OCI-LY7 (cell line): Measurements from ENCODE around the gene ZNF304. TPM values are rescaled to one million over a fixed set of nuclear protein-coding genes. Genes with fewer than 3 reads are reported as not detected.

Experiments used
- BruUV-seq: library from RNA; stranded (reverse); fragments of 400-500 nt; replicated peaks from 2 replicates; lab custom pipeline; 2021; lab: Mats Ljungman, UMichigan
- CTCF ChIA-PET: fragments of 300-600 bp; sonication (Branson Sonifier 250); formaldehyde crosslinking; loops from one replicate; lab custom pipeline; 2022; ENCODE audit warnings: antibody characterized with exemption; ENCODE audit not compliant: unreplicated experiment; lab: Charles Lee
- POLR2A ChIA-PET: fragments of 300-600 bp; sonication (Branson Sonifier 250); formaldehyde crosslinking; loops from one replicate; lab custom pipeline; 2022; ENCODE audit warnings: antibody characterized with exemption; lab: Charles Lee
- DNase-seq: peaks from one replicate; pipeline ENCODE4 v3.0.0-alpha.2; 2015; ENCODE audit warnings: low spot score
- H2AFZ ChIP-seq: fragments of 200-600 bp; sonication (generic), shearing (Covaris generic); 2 replicates; pipeline ENCODE4 v1.6.1; 2014; ENCODE audit warnings: mild to moderate bottlenecking, antibody characterized with exemption, low read length, moderate library complexity
- H3K27ac ChIP-seq: fragments of 200-600 bp; sonication (generic); 2 replicates; pipeline ENCODE4 v1.5.1; 2014; ENCODE audit warnings: mixed run types, low read depth, mild to moderate bottlenecking, moderate library complexity, low read length, inconsistent platforms; ENCODE audit not compliant: poor library complexity, severe bottlenecking
- H3K36me3 ChIP-seq: fragments of 200-600 bp; sonication (generic); 2 replicates; pipeline ENCODE4 v1.6.1; 2014; ENCODE audit warnings: mild to moderate bottlenecking, antibody characterized with exemption, low read length, moderate library complexity, mixed read lengths; ENCODE audit not compliant: insufficient read depth
- H3K4me1 ChIP-seq: fragments of 200-600 bp; sonication (generic); 2 replicates; pipeline ENCODE4 v1.5.1; 2014; ENCODE audit warnings: mild to moderate bottlenecking, low read length; ENCODE audit not compliant: insufficient read depth, poor library complexity, severe bottlenecking
- H3K4me2 ChIP-seq: fragments of 200-600 bp; sonication (generic); 2 replicates; pipeline ENCODE4 v1.6.1; 2014; ENCODE audit warnings: mild to moderate bottlenecking, low read length
- H3K4me3 ChIP-seq: fragments of 200-600 bp; sonication (generic); 2 replicates; pipeline ENCODE4 v1.5.1; 2014; ENCODE audit warnings: mild to moderate bottlenecking, low read depth, low read length; ENCODE audit not compliant: poor library complexity, severe bottlenecking
- H3K79me2 ChIP-seq: fragments of 200-600 bp; sonication (generic); 2 replicates; pipeline ENCODE4 v1.6.1; 2016; ENCODE audit warnings: low read depth, mild to moderate bottlenecking, low read length, moderate library complexity, mixed read lengths; ENCODE audit not compliant: insufficient read depth
- H3K9me2 ChIP-seq: fragments of 200-600 bp; sonication (generic); 2 replicates; pipeline ENCODE4 v1.6.1; 2016; ENCODE audit warnings: mild to moderate bottlenecking, low read length, mixed read lengths; ENCODE audit not compliant: insufficient read depth
- H3K9me3 ChIP-seq: fragments of 200-600 bp; sonication (generic); 2 replicates; pipeline ENCODE4 v1.6.1; 2014; ENCODE audit warnings: mild to moderate bottlenecking, mixed run types, low read length, mixed read lengths
- H4K20me1 ChIP-seq: fragments of 200-600 bp; sonication (generic); 2 replicates; pipeline ENCODE4 v1.6.1; 2014; ENCODE audit warnings: mild to moderate bottlenecking, antibody characterized with exemption, low read length, moderate library complexity, mixed read lengths; ENCODE audit not compliant: insufficient read depth
- CTCF ChIP-seq: fragments of 200-600 bp; sonication (generic); conservative IDR thresholded peaks from 2 replicates; pipeline ENCODE4 v1.5.1; 2014; ENCODE audit warnings: mild to moderate bottlenecking, antibody characterized with exemption, low read length, moderate library complexity, mixed read lengths
- EZH2phosphoT487 ChIP-seq: fragments of 200-600 bp; sonication (generic); IDR thresholded peaks from 2 replicates; pipeline ENCODE4 v1.6.1; 2018; ENCODE audit warnings: low read depth, borderline replicate concordance, mild to moderate bottlenecking, mixed run types, antibody characterized with exemption, low read length, moderate library complexity, mixed read lengths
- intact Hi-C: fragments of 100-400 bp; cut with micrococcal nuclease; formaldehyde crosslinking; loops from one replicate; pipeline ENCODE4 v1.10.0; 2022; ENCODE audit not compliant: unreplicated experiment
- total RNA-seq, 2 experiments: library from RNA; depleted of rRNA in 1 of 2; stranded (reverse); fragments of >200 nt in 1 of 2; shearing (Covaris generic) in 1 of 2; gene quantifications; 2 replicates each; pipeline ENCODE4 v1.2.3, GENCODE V29; 2014 to 2022

The ZNF304 gene
- total RNA-seq, 2 experiments from 2014 or later, result 5.0 to 5.8 TPM

- no TSS peak for BruUV-seq
- H3K9me3 ChIP-seq, result peaks cover 26% of the 10 kb centered on the region
- CTCF ChIA-PET, result no interaction called here
- intact Hi-C loops, result no loop called here
- no peaks in the 10 kb centered on the region for H3K4me1 ChIP-seq
- no peaks in the 10 kb centered on the region for H3K79me2 ChIP-seq
- H3K9me2 ChIP-seq, result no peaks in the 10 kb centered on the region
- no peak overlapping the region for H2AFZ ChIP-seq
- no peaks in the 10 kb centered on the region for H4K20me1 ChIP-seq
- TF ChIP-seq CTCF (no peak), EZH2phosphoT487 (no peak)
- H3K4me2 ChIP-seq, result no peak overlapping the region
- POLR2A ChIA-PET, result no interaction called here
- peaks cover 56% of the 10 kb centered on the region for H3K36me3 ChIP-seq
- no peak overlapping the region for H3K4me3 ChIP-seq
- DNase-seq, result no peak
- no peak overlapping the region for H3K27ac ChIP-seq
These were observed 25.1 kb downstream of the ZNF304 start for GRCh38 chr19:57376151-57376550.

DNA sequence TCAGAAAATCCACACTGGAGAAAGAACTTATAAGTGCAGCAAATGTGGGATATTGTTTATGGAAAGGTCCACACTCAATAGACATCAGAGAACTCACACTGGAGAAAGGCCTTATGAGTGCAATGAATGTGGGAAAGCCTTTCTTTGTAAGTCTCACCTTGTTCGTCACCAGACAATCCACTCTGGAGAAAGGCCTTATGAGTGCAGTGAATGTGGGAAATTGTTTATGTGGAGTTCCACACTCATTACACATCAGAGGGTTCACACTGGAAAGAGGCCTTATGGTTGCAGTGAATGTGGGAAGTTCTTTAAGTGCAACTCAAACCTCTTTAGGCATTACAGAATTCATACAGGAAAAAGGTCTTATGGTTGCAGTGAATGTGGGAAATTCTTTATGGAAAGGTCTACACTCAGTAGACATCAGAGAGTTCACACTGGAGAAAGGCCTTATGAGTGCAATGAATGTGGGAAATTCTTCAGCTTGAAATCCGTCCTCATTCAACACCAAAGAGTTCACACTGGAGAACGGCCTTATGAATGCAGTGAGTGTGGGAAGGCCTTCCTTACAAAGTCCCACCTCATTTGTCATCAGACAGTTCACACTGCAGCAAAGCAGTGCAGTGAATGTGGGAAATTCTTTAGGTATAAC lies 26.6 kb downstream of the ZNF304 start:
- Histone ChIP-seq H3K9me2 (no peaks in the 10 kb centered on the region), H3K27ac (no peak overlapping the region), H3K9me3 (peaks cover 26% of the 10 kb centered on the region), H3K4me2 (no peak overlapping the region), H2AFZ (no peak overlapping the region), H3K79me2 (no peaks in the 10 kb centered on the region), H3K36me3 (peaks cover 49% of the 10 kb centered on the region), H4K20me1 (no peaks in the 10 kb centered on the region), H3K4me1 (no peaks in the 10 kb centered on the region), H3K4me3 (no peak overlapping the region)
- ChIA-PET POLR2A (no interaction called here), CTCF (no interaction called here)
- TF ChIP-seq EZH2phosphoT487 (no peak), CTCF (no peak)
- intact Hi-C loops, result no loop called here
- BruUV-seq, result TSS peak; percentile 55
- DNase-seq, result no peak

- Histone ChIP-seq H3K27ac (no peak overlapping the region), H2AFZ (no peak overlapping the region), H3K9me2 (no peaks in the 10 kb centered on the region), H3K4me1 (no peaks in the 10 kb centered on the region), H3K4me3 (no peak overlapping the region), H3K4me2 (no peak overlapping the region), H3K36me3 (peaks cover 24% of the 10 kb centered on the region), H3K79me2 (no peaks in the 10 kb centered on the region), H4K20me1 (no peaks in the 10 kb centered on the region), H3K9me3 (peaks cover 18% of the 10 kb centered on the region; the same call in 1 of the 2 replicates)
- intact Hi-C loops, result no loop called here
- POLR2A ChIA-PET, result no interaction called here
- no peak for DNase-seq
- TF ChIP-seq EZH2phosphoT487, result no peak
- no peak for TF ChIP-seq CTCF
- CTCF ChIA-PET, result no interaction called here
- BruUV-seq, result no TSS peak
These were observed 29.9 kb downstream of the ZNF304 start for GRCh38 chr19:57380923-57381322.
